HCT116 (cell line): ENCODE data around the gene TIMM9. TPM values are rescaled to one million over a fixed set of nuclear protein-coding genes. Genes with fewer than 3 reads are reported as not detected.

Experiments
- ATAC-seq: fragments of 200-7000 bp; cut with Tn5 transposase; 2 replicates; pipeline ENCODE4 v1.9.1; 2020; ENCODE audit warnings: mild to moderate bottlenecking, moderate library complexity
- BruUV-seq: library from RNA; stranded (reverse); fragments of 400-500 nt; replicated peaks from 2 replicates; lab custom pipeline; 2021; lab: Mats Ljungman, UMichigan
- CTCF ChIA-PET: fragments of 300-600 bp; sonication (Branson Sonifier 250); formaldehyde crosslinking; loops from one replicate; lab custom pipeline; 2021; ENCODE audit warnings: antibody characterized with exemption; lab: Charles Lee
- POLR2A ChIA-PET: fragments of 300-600, 350-600 bp; sonication (Branson Sonifier 250); formaldehyde crosslinking; loops from one replicate; lab custom pipeline; 2021; ENCODE audit warnings: antibody characterized with exemption; lab: Charles Lee
- RAD21 ChIA-PET, 2 experiments: fragments of 300-600 bp; sonication (Branson Sonifier 250); formaldehyde crosslinking; loops; one replicate each; lab custom pipeline; 2023; ENCODE audit warnings: low total read pairs in 2 of 2; ENCODE audit not compliant: uncharacterized antibody in 2 of 2, unreplicated experiment in 2 of 2, low non-redundant PET in 1 of 2; lab: Charles Lee
- DNase-seq: peaks from one replicate; pipeline ENCODE4 v3.0.0-alpha.2; 2010; ENCODE audit warnings: low read depth, low spot score
- H2AFZ ChIP-seq: fragments of 200-600 bp; shearing (Covaris generic), sonication (generic); 2 replicates; pipeline ENCODE4 v1.6.1; 2017; ENCODE audit warnings: low read depth, mixed run types, mixed read lengths, antibody characterized with exemption, low read length; ENCODE audit not compliant: poor library complexity, severe bottlenecking
- H3K27ac ChIP-seq: 2 replicates; pipeline ENCODE4 v1.5.1; 2012; ENCODE audit warnings: low read depth, low read length
- H3K27me3 ChIP-seq: fragments of 200-600 bp; sonication (generic); 2 replicates; pipeline ENCODE4 v1.6.1; 2016; ENCODE audit warnings: mixed run types, low read length, mixed read lengths; ENCODE audit not compliant: insufficient read depth
- H3K36me3 ChIP-seq, 2 experiments: fragments of 200-500 bp in 1 of 2; fragments of 200-600 bp in 1 of 2; sonication (Bioruptor generic) in 1 of 2; sonication (generic) in 1 of 2; 2 replicates each; pipeline versions ENCODE4 v1.5.1 to v1.6.1; 2014 to 2016; ENCODE audit warnings: low read length in 2 of 2, inconsistent platforms in 1 of 2, mixed read lengths in 1 of 2, mixed run types in 1 of 2; ENCODE audit not compliant: insufficient read depth in 2 of 2, control insufficient read depth in 1 of 2
- H3K4me1 ChIP-seq, 2 experiments: fragments of 200-600 bp in 1 of 2; sonication (generic) in 1 of 2; 2 replicates each; pipeline versions ENCODE4 v1.5.1 to v1.6.1; 2012 to 2017; ENCODE audit warnings: low read length in 2 of 2, inconsistent platforms in 1 of 2, mild to moderate bottlenecking in 1 of 2, mixed read lengths in 1 of 2, mixed run types in 1 of 2, moderate library complexity in 1 of 2; ENCODE audit not compliant: insufficient read depth in 2 of 2, control insufficient read depth in 1 of 2
- H3K4me2 ChIP-seq: fragments of 200-600 bp; sonication (generic); 2 replicates; pipeline ENCODE4 v1.6.1; 2017; ENCODE audit warnings: mixed run types, low read length, mixed read lengths
- H3K4me3 ChIP-seq, 2 experiments: fragments of 200-600 bp in 1 of 2; sonication (generic) in 1 of 2; replicated peaks in 1 of 2; 2 replicates each; pipeline ENCODE4 v1.5.1; 2011 to 2016; ENCODE audit warnings: low read length in 2 of 2, control low read depth in 1 of 2, low read depth in 1 of 2, mild to moderate bottlenecking in 1 of 2, mixed read lengths in 1 of 2, mixed run types in 1 of 2
- H3K79me2 ChIP-seq: fragments of 200-600 bp; sonication (generic); 2 replicates; pipeline ENCODE4 v1.6.1; 2017; ENCODE audit warnings: mild to moderate bottlenecking, mixed run types, low read length, moderate library complexity, mixed read lengths; ENCODE audit not compliant: insufficient read depth
- H3K9ac ChIP-seq: fragments of 200-600 bp; sonication (generic); 2 replicates; pipeline ENCODE4 v1.6.1; 2016; ENCODE audit warnings: low read length, mixed read lengths
- H3K9me2 ChIP-seq: fragments of 200-600 bp; sonication (generic), shearing (Covaris generic); 2 replicates; pipeline ENCODE4 v1.6.1; 2017; ENCODE audit warnings: mixed run types, mild to moderate bottlenecking, moderate library complexity; ENCODE audit not compliant: insufficient read depth
- H3K9me3 ChIP-seq, 2 experiments: fragments of 200-500 bp in 1 of 2; fragments of 200-600 bp in 1 of 2; sonication (Bioruptor generic) in 1 of 2; sonication (generic) in 1 of 2; 2 replicates each; pipeline ENCODE4 v1.6.1; 2014 to 2017; ENCODE audit warnings: low read length in 2 of 2, mixed read lengths in 2 of 2, inconsistent platforms in 1 of 2, low read depth in 1 of 2, mild to moderate bottlenecking in 1 of 2, mixed run types in 1 of 2, moderate library complexity in 1 of 2; ENCODE audit not compliant: control insufficient read depth in 1 of 2, insufficient read depth in 1 of 2
- H4K20me1 ChIP-seq: fragments of 200-600 bp; sonication (generic), shearing (Covaris generic); 2 replicates; pipeline ENCODE4 v1.6.1; 2017; ENCODE audit warnings: mixed run types, mild to moderate bottlenecking, moderate library complexity; ENCODE audit not compliant: insufficient read depth
- ATF3 ChIP-seq: IDR thresholded peaks from 2 replicates; pipeline ENCODE4 v1.6.1; 2012
- CBX3 ChIP-seq: IDR thresholded peaks from 2 replicates; pipeline ENCODE4 v1.6.1; 2012; ENCODE audit warnings: low read depth
- EGR1 ChIP-seq: IDR thresholded peaks from 2 replicates; pipeline ENCODE4 v1.6.1; 2012; ENCODE audit warnings: low read depth
- EZH2 ChIP-seq: fragments of 200-600 bp; sonication (generic); IDR thresholded peaks from 2 replicates; pipeline ENCODE4 v1.6.1; 2017; ENCODE audit warnings: antibody characterized with exemption, mixed run types
- EZH2phosphoT487 ChIP-seq: fragments of 200-600 bp; IDR thresholded peaks from 2 replicates; pipeline ENCODE4 v1.6.1; 2018; ENCODE audit warnings: antibody characterized with exemption, borderline replicate concordance
- MAX ChIP-seq: IDR thresholded peaks from 2 replicates; pipeline ENCODE4 v1.6.1; 2012
- POLR2A ChIP-seq: IDR thresholded peaks from 2 replicates; pipeline ENCODE4 v1.7.0; 2011; ENCODE audit warnings: borderline replicate concordance; ENCODE audit not compliant: insufficient read depth, insufficient read length; ENCODE audit errors: extremely low read depth
- RAD21 ChIP-seq: IDR thresholded peaks from 2 replicates; pipeline ENCODE4 v1.6.1; 2012; ENCODE audit warnings: low read depth, mild to moderate bottlenecking
- REST ChIP-seq: IDR thresholded peaks from 2 replicates; pipeline ENCODE4 v1.6.1; 2012; ENCODE audit warnings: low read depth
- SIN3A ChIP-seq: IDR thresholded peaks from 2 replicates; pipeline ENCODE4 v1.6.1; 2012; ENCODE audit warnings: low read depth
- SP1 ChIP-seq: IDR thresholded peaks from 2 replicates; pipeline ENCODE4 v1.6.1; 2012; ENCODE audit warnings: low read depth
- TCF7L2 ChIP-seq: IDR thresholded peaks from 2 replicates; pipeline ENCODE4 v1.7.0; 2011; ENCODE audit warnings: borderline replicate concordance, inconsistent platforms; ENCODE audit not compliant: insufficient read depth, insufficient read length; ENCODE audit errors: extremely low read depth
- ZBTB33 ChIP-seq: IDR thresholded peaks from 2 replicates; pipeline ENCODE4 v1.6.1; 2011; ENCODE audit warnings: mild to moderate bottlenecking, low read length, moderate library complexity; ENCODE audit not compliant: insufficient replicate concordance; ENCODE audit errors: extremely low read depth
- ZFX ChIP-seq: fragments of 450-650 bp; IDR thresholded peaks from 2 replicates; pipeline ENCODE4 v1.6.1; 2017
- ZNF274 ChIP-seq: fragments of 200-500 bp; sonication (Bioruptor generic); IDR thresholded peaks from 2 replicates; pipeline ENCODE4 v1.6.1; 2014; ENCODE audit warnings: mild to moderate bottlenecking, low read depth, low read length, inconsistent platforms
- intact Hi-C: fragments of 100-400 bp; cut with micrococcal nuclease; formaldehyde crosslinking; loops from 2 replicates; pipeline ENCODE4 v1.10.0; 2022
- total RNA-seq: library from RNA; stranded (reverse); gene quantifications from one replicate; pipeline ENCODE4 v1.2.1, GENCODE V29; 2021; ENCODE audit not compliant: unreplicated experiment

The TIMM9 gene
- total RNA-seq, 1 experiment from 2014 or later = 40.7 TPM

DNA sequence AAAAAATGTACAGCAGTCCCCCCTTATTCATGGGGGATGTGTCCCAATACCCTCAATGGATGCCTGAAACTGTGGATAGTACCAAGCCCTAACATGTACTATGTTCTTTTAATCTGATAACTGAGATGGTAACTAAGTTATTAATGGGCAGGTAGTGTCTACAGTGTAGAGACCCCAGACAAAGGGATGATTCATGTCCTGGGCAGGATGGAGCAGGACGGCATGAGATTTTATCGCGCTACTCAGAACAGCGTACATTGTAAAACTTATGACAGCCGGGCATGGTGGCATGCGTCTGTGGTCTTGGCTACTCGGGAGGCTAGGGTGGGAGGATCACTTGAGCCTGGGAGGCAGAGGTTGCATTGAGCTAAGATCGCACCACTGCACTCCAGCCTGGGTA, 37.3 kb upstream of the TIMM9 start:
- TF ChIP-seq ZFX (no peak), POLR2A (no peak), EZH2phosphoT487 (no peak), EGR1 (no peak), ZBTB33 (no peak), RAD21 (no peak), ATF3 (no peak)
- Histone ChIP-seq H3K9ac (no peak overlapping the region), H4K20me1 (no peaks in the 10 kb centered on the region), H3K4me3 (no peak overlapping the region), H3K4me2 (no peak overlapping the region), H3K9me3 (no peaks in the 10 kb centered on the region), H3K79me2 (no peaks in the 10 kb centered on the region), H2AFZ (no peak overlapping the region), H3K9me2 (no peaks in the 10 kb centered on the region), H3K27me3 (no peaks in the 10 kb centered on the region), H3K36me3 (peaks cover 0 to 12% of the 10 kb centered on the region in 2 experiments; a peak in 2 of 4 replicates), H3K27ac (no peak overlapping the region), H3K4me1 (no peaks in the 10 kb centered on the region)
- RAD21 ChIA-PET = no interaction called here
- no TSS peak for BruUV-seq
- intact Hi-C loops = no loop called here
- CTCF ChIA-PET = no interaction called here
- POLR2A ChIA-PET = no interaction called here
- ATAC-seq = no peak
- DNase-seq = no peak

DNA sequence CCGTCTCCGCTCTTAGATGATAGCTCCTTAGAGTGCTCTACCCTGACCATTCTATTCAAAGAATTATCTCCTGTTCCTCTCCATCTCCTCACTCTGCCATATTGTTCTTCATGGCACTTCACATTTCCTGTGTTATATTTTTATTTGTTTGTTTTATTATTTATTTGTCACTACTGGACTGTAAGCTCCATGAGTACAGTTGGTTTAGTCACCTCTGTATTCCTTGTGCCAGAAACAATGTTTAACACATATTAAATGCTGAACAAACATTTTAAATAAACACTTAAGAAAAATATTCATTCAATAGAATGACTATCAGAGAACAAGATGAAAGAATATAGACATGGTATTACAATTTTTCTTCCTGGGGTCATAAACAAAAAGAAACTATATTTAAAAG, 35.8 kb upstream of the TIMM9 start:
- POLR2A ChIA-PET = no interaction called here
- no peaks in the 10 kb centered on the region for H3K4me1 ChIP-seq
- H3K27me3 ChIP-seq = no peaks in the 10 kb centered on the region
- no peak overlapping the region for H3K4me3 ChIP-seq
- no peak overlapping the region for H2AFZ ChIP-seq
- H3K9me3 ChIP-seq = no peaks in the 10 kb centered on the region
- H4K20me1 ChIP-seq = no peaks in the 10 kb centered on the region
- BruUV-seq = no TSS peak
- intact Hi-C loops = no loop called here
- ATAC-seq = no peak
- DNase-seq = no peak
- H3K9ac ChIP-seq = no peak overlapping the region
- H3K79me2 ChIP-seq = no peaks in the 10 kb centered on the region
- CTCF ChIA-PET = interaction anchor here (1.2 kb wide), 1 partner anchor 38 kb away, joined by 3 read pairs; no protein-coding TSS in a partner anchor
- RAD21 ChIA-PET = no interaction called here
- H3K36me3 ChIP-seq = peaks cover 0 to 4% of the 10 kb centered on the region in 2 experiments; a peak in 1 of 4 replicates
- no peak overlapping the region for H3K27ac ChIP-seq
- no peak overlapping the region for H3K4me2 ChIP-seq
- H3K9me2 ChIP-seq = no peaks in the 10 kb centered on the region
- TF ChIP-seq TCF7L2 (no peak), SP1 (no peak), POLR2A (no peak), CBX3 (no peak), MAX (no peak), SIN3A (no peak), ZNF274 (no peak), EZH2 (no peak), REST (no peak)
